Measurements from ENCODE around the gene IL27RA.

The IL27RA gene

GRCh38 chr19:14078411-14078810 is 46.8 kb downstream of the IL27RA start:
- no peak for DNase-seq (ENCODE audit: low read depth)
- in situ Hi-C loops (cut with HindIII; ENCODE audit: low sequenced_read_pairs), result loop anchor here (5.0 kb wide), 2 partner anchors 59 to 191 kb away; partner anchors contain the start of gene ASF1B
- no peak overlapping the region for H3K4me3 ChIP-seq (ENCODE audit: low read depth, low read length)
- TF ChIP-seq CTCF (IDR thresholded peaks at IDR 0.05; ENCODE audit: low read depth, low read length, missing control alignments), result no peak

GRCh38 chr19:14080887-14081796 is 49.6 kb downstream of the IL27RA start:
- TF ChIP-seq CTCF (IDR thresholded peaks at IDR 0.05; ENCODE audit: low read depth, low read length, missing control alignments), result no peak
- peak overlapping the region; percentile 66 for H3K4me3 ChIP-seq (ENCODE audit: low read depth, low read length)
- DNase-seq (ENCODE audit: low read depth), result peak; percentile 99
- in situ Hi-C loops (cut with HindIII; ENCODE audit: low sequenced_read_pairs), result no loop called here

GRCh38 chr19:14081797-14082674 is 50.5 kb downstream of the IL27RA start:
- H3K4me3 ChIP-seq (ENCODE audit: low read depth, low read length), result peak overlapping the region; percentile 66
- no peak for DNase-seq (ENCODE audit: low read depth)
- no peak for TF ChIP-seq CTCF (IDR thresholded peaks at IDR 0.05; ENCODE audit: low read depth, low read length, missing control alignments)
- in situ Hi-C loops (cut with HindIII; ENCODE audit: low sequenced_read_pairs), result no loop called here

GRCh38 chr19:14082675-14082960 is 51.1 kb downstream of the IL27RA start:
- in situ Hi-C loops (cut with HindIII; ENCODE audit: low sequenced_read_pairs), result no loop called here
- DNase-seq (ENCODE audit: low read depth), result no peak
- no peak for TF ChIP-seq CTCF (IDR thresholded peaks at IDR 0.05; ENCODE audit: low read depth, low read length, missing control alignments)
- H3K4me3 ChIP-seq (ENCODE audit: low read depth, low read length), result no peak overlapping the region

GRCh38 chr19:14085309-14085995 is 53.9 kb downstream of the IL27RA start, which contains the start of gene C19orf67:
C19orf67 (minus strand) TSS chr19:14085783; CDS start chr19:14085627, 156 bp downstream.
- no peak within 1 kb of the TSS for H3K4me3 ChIP-seq (ENCODE audit: low read depth, low read length)
- TF ChIP-seq CTCF (IDR thresholded peaks at IDR 0.05; ENCODE audit: low read depth, low read length, missing control alignments), result no peak
- DNase-seq (ENCODE audit: low read depth), result no peak
- in situ Hi-C loops (cut with HindIII; ENCODE audit: low sequenced_read_pairs), result no loop called here

GRCh38 chr19:14086098-14086497 is 54.5 kb downstream of the IL27RA start:
- TF ChIP-seq CTCF (IDR thresholded peaks at IDR 0.05; ENCODE audit: low read depth, low read length, missing control alignments), result no peak
- no peak overlapping the region for H3K4me3 ChIP-seq (ENCODE audit: low read depth, low read length)
- no peak for DNase-seq (ENCODE audit: low read depth)
- in situ Hi-C loops (cut with HindIII; ENCODE audit: low sequenced_read_pairs), result no loop called here

Measured in astrocyte of the cerebellum (primary cell).